Activated naive CD8-positive, alpha-beta T cell (primary cell): Measurements from ENCODE around the gene NFKBIZ.
"Not testable (repeated sequence)": the region's sequence is repeated elsewhere in the genome, so short reads cannot be mapped to it uniquely, and the experiment has no call there.

ENCODE experiments used
- H3K27ac Mint-ChIP-seq: one replicate; pipeline ENCODE4 v1.8.0; 2021; ENCODE audit warnings: mixed read lengths
- H3K27me3 Mint-ChIP-seq: one replicate; pipeline ENCODE4 v1.8.0; 2021; ENCODE audit warnings: mixed read lengths
- H3K36me3 Mint-ChIP-seq: one replicate; pipeline ENCODE4 v1.8.0; 2021; ENCODE audit warnings: mixed read lengths
- H3K4me1 Mint-ChIP-seq: one replicate; pipeline ENCODE4 v1.8.0; 2021; ENCODE audit warnings: low read depth, mixed read lengths
- H3K4me3 Mint-ChIP-seq: one replicate; pipeline ENCODE4 v1.8.0; 2021; ENCODE audit warnings: mild to moderate bottlenecking, mixed read lengths
- H3K9me3 Mint-ChIP-seq: one replicate; pipeline ENCODE4 v1.8.0; 2021; ENCODE audit warnings: low read depth, mixed read lengths

The NFKBIZ gene

DNA sequence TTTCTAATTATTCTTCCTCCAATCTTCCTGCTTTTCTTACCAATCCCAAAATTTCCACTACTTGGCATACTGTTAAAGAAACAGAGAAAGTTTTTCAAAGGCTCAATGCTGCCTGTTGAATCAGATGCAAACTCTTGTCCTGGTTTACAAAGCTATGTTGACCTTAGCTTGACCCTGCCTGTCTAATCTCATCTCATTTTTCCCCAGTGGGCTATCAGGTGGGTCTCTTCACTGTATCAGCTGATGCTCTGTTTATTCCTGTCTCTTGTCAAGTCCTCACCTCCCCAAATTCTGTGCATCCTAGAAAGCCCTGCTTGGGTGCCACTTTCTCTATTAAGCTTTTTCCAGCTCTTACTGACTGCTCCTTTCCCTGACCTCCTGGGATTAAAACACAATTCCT is 18.2 kb downstream of the NFKBIZ start:
- H3K27ac Mint-ChIP-seq, result no peak overlapping the region
- peaks cover 19% of the 10 kb centered on the region for H3K4me1 Mint-ChIP-seq
- no peaks in the 10 kb centered on the region for H3K36me3 Mint-ChIP-seq
- H3K27me3 Mint-ChIP-seq, result no peaks in the 10 kb centered on the region
- no peak overlapping the region for H3K4me3 Mint-ChIP-seq
- no peaks in the 10 kb centered on the region for H3K9me3 Mint-ChIP-seq

DNA sequence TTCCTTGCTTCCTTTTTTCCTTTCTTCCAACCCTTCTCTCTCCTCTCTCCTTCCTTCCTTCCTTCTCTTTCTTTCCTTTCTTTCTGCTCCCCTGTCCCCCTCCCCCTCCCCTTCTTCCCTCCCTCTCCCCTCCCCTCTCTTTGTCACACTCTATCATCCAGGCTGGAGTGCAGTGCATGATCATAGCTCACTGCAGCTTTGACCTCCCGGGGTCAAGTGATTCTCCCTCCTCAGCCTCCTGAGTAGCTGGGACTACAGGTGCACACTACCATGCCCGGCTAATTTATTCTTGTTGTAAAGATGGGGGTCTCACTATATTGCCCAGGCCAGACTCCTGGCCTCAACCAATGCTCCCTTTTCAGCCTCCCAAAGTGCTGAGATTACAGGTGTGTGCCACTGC is 18.7 kb downstream of the NFKBIZ start:
- H3K9me3 Mint-ChIP-seq, result no peaks in the 10 kb centered on the region
- no peak overlapping the region for H3K27ac Mint-ChIP-seq
- no peaks in the 10 kb centered on the region for H3K36me3 Mint-ChIP-seq
- peaks cover 16% of the 10 kb centered on the region for H3K4me1 Mint-ChIP-seq
- H3K4me3 Mint-ChIP-seq, result no peak overlapping the region
- H3K27me3 Mint-ChIP-seq, result no peaks in the 10 kb centered on the region

DNA sequence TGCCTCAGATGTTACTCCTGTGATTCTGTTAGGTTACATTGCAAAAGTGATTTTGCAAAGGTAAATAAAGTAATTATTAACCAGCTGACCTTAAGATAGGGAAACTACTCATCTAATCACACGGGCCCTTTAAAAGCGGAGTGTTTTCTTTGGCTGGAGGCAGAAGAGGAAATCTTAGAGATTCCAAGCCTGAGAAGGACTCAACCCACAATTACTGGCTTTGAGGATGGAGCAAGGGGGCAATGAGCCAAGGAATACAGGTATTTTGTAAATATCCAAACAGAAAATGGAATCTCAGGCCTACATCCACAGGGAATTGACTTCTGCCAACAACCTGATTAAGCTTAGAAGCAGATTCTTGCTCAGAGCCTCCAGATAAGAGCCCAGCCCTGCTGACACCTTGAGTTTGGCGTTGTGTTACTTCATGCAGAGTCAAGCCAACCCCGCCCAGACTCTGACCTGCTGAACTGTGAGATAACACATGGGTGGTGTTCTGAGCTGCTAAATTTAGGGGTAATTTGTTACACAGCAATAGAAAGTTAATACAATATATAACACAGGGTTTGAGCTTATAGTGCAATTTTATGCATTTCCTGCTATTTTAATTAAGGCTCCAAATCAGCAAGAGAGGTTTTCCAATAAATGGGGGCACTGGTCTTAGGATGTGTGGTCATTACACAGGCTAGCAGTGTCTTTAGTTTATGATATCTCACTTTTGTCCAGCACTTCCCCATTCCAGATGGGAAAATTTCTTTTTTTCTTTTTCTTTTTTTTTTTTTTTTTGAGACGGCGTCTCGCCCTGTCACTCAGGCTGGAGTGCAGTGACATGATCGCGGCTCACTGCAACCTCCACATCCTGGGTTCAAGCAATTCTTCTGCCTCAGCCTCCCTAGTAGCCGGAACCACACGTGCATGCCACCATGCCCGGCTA is 19.5 kb downstream of the NFKBIZ start:
- H3K27ac Mint-ChIP-seq, result no peak overlapping the region
- no peaks in the 10 kb centered on the region for H3K9me3 Mint-ChIP-seq
- no peak overlapping the region for H3K4me3 Mint-ChIP-seq
- H3K27me3 Mint-ChIP-seq, result no peaks in the 10 kb centered on the region
- peaks cover 4% of the 10 kb centered on the region for H3K36me3 Mint-ChIP-seq
- peaks cover 11% of the 10 kb centered on the region for H3K4me1 Mint-ChIP-seq

DNA sequence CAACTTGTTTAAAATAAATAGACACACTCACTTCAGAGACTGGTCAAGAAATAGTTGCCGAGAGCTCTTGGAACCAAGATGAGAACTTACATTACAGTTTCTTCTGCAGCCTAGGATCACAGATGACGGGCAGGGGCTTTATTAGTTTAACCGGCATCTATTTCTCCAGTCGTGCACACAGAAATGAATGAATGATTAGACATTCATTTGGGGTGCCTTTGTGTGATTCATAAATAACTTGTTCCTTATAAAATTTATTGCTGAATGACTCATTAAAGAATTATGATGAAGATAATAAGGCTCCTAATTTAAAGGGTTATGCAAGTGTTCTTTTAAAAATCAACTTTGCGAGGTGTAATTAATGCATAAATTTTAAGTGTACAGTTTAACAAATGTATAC is 20.8 kb downstream of the NFKBIZ start:
- H3K27me3 Mint-ChIP-seq, result no peaks in the 10 kb centered on the region
- H3K4me1 Mint-ChIP-seq, result peaks cover 8% of the 10 kb centered on the region
- no peak overlapping the region for H3K27ac Mint-ChIP-seq

DNA sequence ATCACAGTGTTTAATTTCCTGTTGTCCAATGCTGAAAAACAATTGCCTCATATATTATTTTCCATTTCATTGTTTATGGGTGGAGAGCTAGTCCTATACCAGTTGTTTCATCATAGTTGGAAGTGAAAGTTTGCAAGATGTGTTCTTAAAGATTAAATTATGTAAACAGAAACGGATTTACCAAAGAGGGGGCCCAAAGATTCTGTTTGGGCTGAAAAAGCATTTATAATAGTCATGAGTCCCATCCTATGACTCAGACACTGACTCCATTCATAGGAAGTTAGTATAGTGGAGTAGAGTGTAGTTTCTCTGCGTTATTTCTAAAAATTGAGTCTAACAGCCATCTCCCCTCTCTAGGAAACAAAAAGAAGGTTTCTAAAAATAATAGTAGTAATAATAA is 24.3 kb downstream of the NFKBIZ start:
- no peak overlapping the region for H3K4me3 Mint-ChIP-seq
- H3K9me3 Mint-ChIP-seq, result no peaks in the 10 kb centered on the region
- H3K4me1 Mint-ChIP-seq, result no peaks in the 10 kb centered on the region
- no peaks in the 10 kb centered on the region for H3K27me3 Mint-ChIP-seq
- peaks cover 4% of the 10 kb centered on the region for H3K36me3 Mint-ChIP-seq
- H3K27ac Mint-ChIP-seq, result no peak overlapping the region

More for the DNA sequence above, 20.8 kb downstream of the NFKBIZ start:
- H3K4me3 Mint-ChIP-seq, result no peak overlapping the region
- H3K9me3 Mint-ChIP-seq, result no peaks in the 10 kb centered on the region
- H3K36me3 Mint-ChIP-seq, result peaks cover 4% of the 10 kb centered on the region

DNA sequence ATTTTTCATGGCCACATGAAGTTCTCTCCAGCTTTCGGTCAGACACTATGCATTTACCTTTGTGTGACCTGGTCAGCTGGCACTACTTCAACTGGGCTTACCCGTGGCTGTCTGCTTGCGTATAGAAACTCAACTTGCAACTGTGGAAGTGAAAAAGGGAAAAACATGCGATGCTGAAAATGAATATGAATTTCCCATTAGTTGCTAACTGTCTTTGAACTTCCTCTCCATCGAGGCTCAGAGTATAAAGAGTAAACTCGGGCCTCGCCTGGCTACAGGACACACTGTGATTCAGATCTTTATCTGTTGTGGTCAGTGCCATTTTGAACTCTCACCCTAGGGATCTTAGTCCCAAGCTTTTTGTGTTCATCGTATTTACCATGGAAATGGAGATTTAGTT is 26.8 kb downstream of the NFKBIZ start:
- H3K4me1 Mint-ChIP-seq, result no peaks in the 10 kb centered on the region
- H3K27me3 Mint-ChIP-seq, result no peaks in the 10 kb centered on the region
- peaks cover 4% of the 10 kb centered on the region for H3K36me3 Mint-ChIP-seq
- no peaks in the 10 kb centered on the region for H3K9me3 Mint-ChIP-seq
- H3K27ac Mint-ChIP-seq, result no peak overlapping the region
- H3K4me3 Mint-ChIP-seq, result no peak overlapping the region

DNA sequence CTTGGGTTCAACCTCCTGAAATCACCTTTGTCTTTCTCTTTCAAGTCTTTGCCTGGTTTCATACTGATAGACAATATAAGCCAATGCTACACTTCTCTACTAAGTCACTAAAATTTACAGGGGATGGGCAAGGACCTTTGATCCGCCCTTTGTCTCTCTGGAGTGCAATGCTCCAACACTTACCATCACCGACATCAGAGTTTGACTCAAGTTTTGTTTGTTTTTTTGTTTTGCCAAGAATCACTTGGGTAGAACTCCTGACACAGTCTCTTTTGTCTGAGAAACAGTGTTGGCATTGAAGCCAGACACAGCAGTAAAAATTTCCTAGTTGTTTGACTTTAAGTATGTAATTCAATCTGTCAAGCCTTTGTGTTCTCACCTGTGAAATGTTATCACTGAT is 29.3 kb downstream of the NFKBIZ start:
- Mint-ChIP-seq H3K27ac (no peak overlapping the region), H3K9me3 (peaks cover 3% of the 10 kb centered on the region), H3K4me3 (no peak overlapping the region), H3K27me3 (no peaks in the 10 kb centered on the region), H3K36me3 (peaks cover under 1% of the 10 kb centered on the region), H3K4me1 (no peaks in the 10 kb centered on the region)

DNA sequence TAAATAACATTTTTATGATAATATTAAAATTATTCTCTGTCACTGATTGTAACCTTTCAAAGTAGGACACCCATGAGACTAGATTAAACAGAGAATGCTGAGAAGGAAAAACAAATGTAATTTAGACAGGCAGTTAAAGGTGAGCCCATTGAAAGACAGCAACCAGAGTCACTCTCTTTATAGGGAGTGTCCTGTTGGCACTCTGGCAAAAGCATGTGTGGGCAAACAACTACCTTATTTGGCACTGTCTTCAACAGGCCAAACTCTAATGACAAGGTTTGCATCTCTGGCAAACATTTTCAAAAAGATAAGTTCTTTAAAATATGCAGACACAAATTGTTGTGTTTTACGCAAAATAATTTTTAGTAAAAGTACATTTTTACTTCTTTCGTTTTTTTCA is 29.8 kb downstream of the NFKBIZ start:
- Mint-ChIP-seq H3K4me1 (no peaks in the 10 kb centered on the region), H3K36me3 (no peaks in the 10 kb centered on the region), H3K27me3 (no peaks in the 10 kb centered on the region), H3K4me3 (no peak overlapping the region), H3K27ac (no peak overlapping the region), H3K9me3 (peaks cover 3% of the 10 kb centered on the region)

DNA sequence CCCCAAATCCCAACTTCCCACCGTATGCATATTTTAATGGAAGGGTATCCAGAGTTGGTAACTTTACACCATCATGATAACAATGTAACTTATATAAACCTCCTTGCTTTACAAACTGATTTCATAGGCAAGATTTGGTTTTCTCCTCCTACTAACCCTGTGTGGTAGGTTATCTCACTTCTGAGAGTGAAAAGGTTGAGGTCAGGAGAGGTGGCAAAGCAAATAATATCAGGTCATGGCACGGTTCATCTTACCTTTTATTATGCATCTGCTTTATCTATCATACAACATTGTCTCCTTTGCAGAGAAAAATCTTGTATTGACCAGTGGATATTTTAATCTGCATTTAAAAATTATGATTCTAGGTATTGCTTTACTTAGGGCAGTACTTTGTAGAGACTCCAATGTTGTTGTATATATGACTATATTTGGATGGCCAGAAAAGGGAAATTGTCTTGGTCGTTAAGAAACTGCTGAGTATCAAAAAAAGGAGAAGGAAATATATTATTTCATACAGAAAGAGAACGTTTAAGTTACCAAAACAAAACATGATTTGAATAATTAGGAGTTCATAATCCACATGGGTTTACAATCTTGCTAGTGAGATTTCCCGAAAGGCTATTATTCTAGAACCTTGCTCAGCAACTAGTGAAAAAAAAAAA is 30.4 kb downstream of the NFKBIZ start:
- Mint-ChIP-seq H3K4me3 (no peak overlapping the region), H3K36me3 (peaks cover 2% of the 10 kb centered on the region), H3K27ac (no peak overlapping the region), H3K4me1 (no peaks in the 10 kb centered on the region), H3K9me3 (peaks cover 5% of the 10 kb centered on the region), H3K27me3 (no peaks in the 10 kb centered on the region)

DNA sequence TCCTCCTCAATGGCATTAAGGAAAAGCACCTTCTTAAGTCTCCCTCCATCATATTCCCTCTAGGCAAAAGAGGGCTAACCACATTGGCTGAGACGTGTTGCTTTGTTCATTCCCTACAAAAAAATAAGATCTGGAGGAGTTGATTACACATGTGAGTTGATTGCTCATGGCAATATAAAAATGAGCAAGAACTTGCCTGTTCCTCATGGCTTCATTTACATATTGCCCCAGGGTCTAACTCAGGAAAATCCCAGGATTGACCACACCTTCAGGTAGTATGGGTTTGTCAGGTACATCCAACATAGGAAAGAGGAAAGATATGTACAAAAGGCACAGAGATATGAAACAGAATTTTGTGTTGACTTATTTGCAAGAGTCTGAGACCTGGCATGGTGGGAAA is 35.5 kb downstream of the NFKBIZ start:
- no peaks in the 10 kb centered on the region for H3K27me3 Mint-ChIP-seq
- H3K9me3 Mint-ChIP-seq, result peaks cover 8% of the 10 kb centered on the region
- no peak overlapping the region for H3K4me3 Mint-ChIP-seq
- H3K36me3 Mint-ChIP-seq, result peaks cover 10% of the 10 kb centered on the region
- H3K4me1 Mint-ChIP-seq, result no peaks in the 10 kb centered on the region
- H3K27ac Mint-ChIP-seq, result no peak overlapping the region

DNA sequence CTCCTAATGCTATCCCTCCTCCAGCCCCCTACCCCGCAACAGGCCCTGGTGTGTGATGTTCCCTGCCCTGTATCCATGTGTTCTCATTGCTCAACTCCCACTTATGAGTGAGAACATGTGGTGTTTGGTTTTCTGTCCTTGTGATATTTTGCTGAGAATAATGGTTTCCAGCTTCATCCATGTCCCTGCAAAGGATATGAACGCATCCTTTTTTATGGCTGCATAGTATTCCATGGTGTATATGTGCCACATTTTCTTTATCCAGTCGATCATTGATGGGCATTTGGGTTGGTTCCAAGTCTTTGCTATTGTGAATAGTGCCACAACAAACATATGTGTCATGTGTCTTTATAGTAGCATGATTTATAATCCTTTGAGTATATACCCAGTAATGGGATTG is 36.3 kb downstream of the NFKBIZ start:
- H3K27ac Mint-ChIP-seq, H3K4me3 Mint-ChIP-seq, H3K4me1 Mint-ChIP-seq, H3K27me3 Mint-ChIP-seq, H3K9me3 Mint-ChIP-seq, H3K36me3 Mint-ChIP-seq: not testable (repeated sequence)

DNA sequence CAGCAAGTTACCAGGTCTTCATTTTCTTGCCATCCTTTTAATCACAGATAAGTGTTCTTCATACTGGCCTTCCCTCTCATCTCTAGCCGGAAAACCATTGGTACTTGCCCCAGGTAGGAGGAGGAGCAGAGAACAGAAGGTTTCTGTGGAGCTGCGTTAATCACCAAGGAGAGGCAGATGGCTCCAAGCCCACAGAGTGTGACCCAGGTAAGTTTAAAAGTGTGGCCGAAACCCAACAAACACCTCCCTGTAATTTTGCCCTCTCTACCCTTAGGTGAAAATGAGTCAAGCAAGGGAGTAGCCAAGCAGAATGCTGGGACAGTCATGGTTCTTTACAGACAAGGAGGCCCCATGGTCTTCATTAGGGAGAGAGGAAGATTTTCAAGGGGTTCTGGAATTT is 37.3 kb downstream of the NFKBIZ start:
- no peaks in the 10 kb centered on the region for H3K4me1 Mint-ChIP-seq
- no peak overlapping the region for H3K27ac Mint-ChIP-seq
- H3K27me3 Mint-ChIP-seq, result no peaks in the 10 kb centered on the region

DNA sequence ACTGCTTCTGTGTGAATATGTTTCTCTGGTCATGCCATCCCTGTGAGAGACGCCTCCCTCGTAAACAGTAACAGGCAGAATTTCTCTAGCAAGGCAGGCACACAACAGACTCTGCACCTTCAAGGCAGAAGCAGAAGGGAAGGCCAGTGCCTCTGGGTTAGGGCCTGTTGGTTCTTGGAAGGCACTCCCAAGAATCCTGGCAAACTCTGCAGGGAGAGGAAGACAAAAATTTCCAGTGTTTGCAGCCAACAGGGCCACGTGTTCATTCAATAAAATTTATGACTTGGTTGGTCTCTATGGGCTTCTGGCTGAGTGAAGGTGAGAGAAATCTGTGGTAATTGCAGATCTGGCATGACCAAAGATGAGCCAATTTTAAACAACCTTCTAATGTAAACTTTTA is 39.3 kb downstream of the NFKBIZ start:
- H3K4me3 Mint-ChIP-seq, result no peak overlapping the region
- H3K36me3 Mint-ChIP-seq, result peaks cover 10% of the 10 kb centered on the region
- H3K27ac Mint-ChIP-seq, result no peak overlapping the region
- no peaks in the 10 kb centered on the region for H3K4me1 Mint-ChIP-seq
- no peaks in the 10 kb centered on the region for H3K27me3 Mint-ChIP-seq
- peaks cover 5% of the 10 kb centered on the region for H3K9me3 Mint-ChIP-seq

More for the DNA sequence above, 37.3 kb downstream of the NFKBIZ start:
- Mint-ChIP-seq H3K4me3 (no peak overlapping the region), H3K9me3 (peaks cover 8% of the 10 kb centered on the region), H3K36me3 (peaks cover 10% of the 10 kb centered on the region)

DNA sequence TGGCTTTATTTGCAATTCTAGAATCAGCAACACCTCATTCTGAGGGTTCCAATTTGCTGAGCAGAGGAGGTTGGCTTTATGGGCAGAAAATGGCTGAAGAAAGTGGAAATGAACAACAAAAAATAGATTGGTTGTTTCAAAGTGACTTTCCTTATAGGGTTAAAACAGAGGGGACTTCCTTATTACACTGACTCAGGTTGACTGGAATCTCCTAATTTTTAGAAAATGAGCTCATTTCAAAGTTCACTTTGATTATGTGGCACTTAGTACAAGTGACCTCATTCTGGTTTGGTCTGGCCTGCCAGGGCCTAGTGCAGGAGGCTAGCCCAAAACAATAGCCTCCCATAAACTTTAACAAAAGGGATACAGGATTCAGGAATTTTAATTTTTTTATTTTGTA is 41.4 kb downstream of the NFKBIZ start:
- H3K4me1 Mint-ChIP-seq, result no peaks in the 10 kb centered on the region
- H3K36me3 Mint-ChIP-seq, result peaks cover 4% of the 10 kb centered on the region
- H3K4me3 Mint-ChIP-seq, result no peak overlapping the region
- no peaks in the 10 kb centered on the region for H3K9me3 Mint-ChIP-seq
- no peak overlapping the region for H3K27ac Mint-ChIP-seq
- no peaks in the 10 kb centered on the region for H3K27me3 Mint-ChIP-seq

DNA sequence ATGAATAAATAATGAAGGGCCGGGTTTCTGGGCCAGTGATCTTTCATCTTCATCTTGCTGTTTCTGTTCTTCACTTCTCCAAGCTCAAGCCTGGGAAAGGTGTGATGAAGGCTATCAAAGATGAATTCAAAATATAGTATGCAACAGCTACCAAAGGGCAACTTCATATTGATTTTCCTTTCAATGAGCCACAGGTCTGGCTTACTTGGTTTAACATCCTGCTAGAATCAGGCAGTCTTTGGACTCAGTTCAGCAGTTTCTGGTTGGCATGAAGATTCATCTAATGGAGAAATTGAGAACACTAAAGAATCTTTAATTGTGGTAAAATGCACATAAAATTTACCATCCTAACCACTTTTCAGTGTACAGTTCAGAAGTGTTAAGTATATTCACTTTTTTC is 43.3 kb downstream of the NFKBIZ start:
- no peak overlapping the region for H3K4me3 Mint-ChIP-seq
- H3K36me3 Mint-ChIP-seq, result peaks cover 2% of the 10 kb centered on the region
- peaks cover 4% of the 10 kb centered on the region for H3K9me3 Mint-ChIP-seq
- no peaks in the 10 kb centered on the region for H3K27me3 Mint-ChIP-seq
- no peak overlapping the region for H3K27ac Mint-ChIP-seq
- H3K4me1 Mint-ChIP-seq, result no peaks in the 10 kb centered on the region
